Osteoblast (primary cell): Measurements from ENCODE around the gene COL6A3. TPM values are rescaled to one million over a fixed set of nuclear protein-coding genes. Genes with fewer than 3 reads are reported as not detected.
"Not testable (repeated sequence)": the region's sequence is repeated elsewhere in the genome, so short reads cannot be mapped to it uniquely, and the experiment has no call there.

Experiments used
- DNase-seq: peaks from one replicate; pipeline ENCODE4 v3.0.0; 2011; ENCODE audit warnings: low spot score, mixed read lengths; ENCODE audit not compliant: insufficient read length; ENCODE audit errors: missing footprints
- H2AFZ ChIP-seq: 2 replicates; pipeline ENCODE4 v1.6.0; 2011; ENCODE audit warnings: mild to moderate bottlenecking, low read length
- H3K27ac ChIP-seq: 2 replicates; pipeline ENCODE4 v1.5.1; 2011; ENCODE audit warnings: mild to moderate bottlenecking, low read depth, low read length, moderate library complexity
- H3K27me3 ChIP-seq: 2 replicates; pipeline ENCODE4 v1.6.0; 2012; ENCODE audit warnings: mild to moderate bottlenecking, control low read depth, inconsistent platforms, low read length, moderate library complexity; ENCODE audit not compliant: insufficient read depth
- H3K36me3 ChIP-seq: 2 replicates; pipeline ENCODE4 v1.5.1; 2011; ENCODE audit warnings: mild to moderate bottlenecking, low read length, control low read depth, moderate library complexity; ENCODE audit not compliant: insufficient read depth
- H3K4me1 ChIP-seq: 2 replicates; pipeline ENCODE4 v1.5.1; 2011; ENCODE audit warnings: mild to moderate bottlenecking, low read length, control low read depth, moderate library complexity; ENCODE audit not compliant: insufficient read depth
- H3K4me2 ChIP-seq: 2 replicates; pipeline ENCODE4 v1.6.0; 2011; ENCODE audit warnings: mild to moderate bottlenecking, low read length; ENCODE audit not compliant: insufficient read depth
- H3K4me3 ChIP-seq: fragments of 200-600 bp; sonication (generic); 3 replicates; pipeline ENCODE4 v1.5.1; 2012; ENCODE audit warnings: mild to moderate bottlenecking, low read length, inconsistent platforms; ENCODE audit not compliant: insufficient read depth
- H3K79me2 ChIP-seq: 2 replicates; pipeline ENCODE4 v1.6.0; 2012; ENCODE audit warnings: mild to moderate bottlenecking, low read length, control low read depth, inconsistent platforms; ENCODE audit not compliant: insufficient read depth
- H3K9me3 ChIP-seq: 2 replicates; pipeline ENCODE4 v1.5.1; 2011; ENCODE audit warnings: low read depth, low read length, control low read depth
- H4K20me1 ChIP-seq: 2 replicates; pipeline ENCODE4 v1.6.0; 2012; ENCODE audit warnings: mild to moderate bottlenecking, low read length, control low read depth; ENCODE audit not compliant: insufficient read depth
- total RNA-seq: library from RNA; depleted of rRNA; stranded (reverse); fragments of >200 nt; gene quantifications from 2 replicates; pipeline ENCODE4 v1.2.3, GENCODE V29; 2012
- TF ChIP-seq, protein P1 (sequence below): IDR thresholded peaks from 2 replicates; pipeline ENCODE4 v1.5.1; 2011; ENCODE audit warnings: mild to moderate bottlenecking, low read depth, low read length, moderate library complexity; ENCODE audit errors: extremely low read depth

Gene COL6A3
- total RNA-seq, 1 donor = 4,017 TPM

DNA sequence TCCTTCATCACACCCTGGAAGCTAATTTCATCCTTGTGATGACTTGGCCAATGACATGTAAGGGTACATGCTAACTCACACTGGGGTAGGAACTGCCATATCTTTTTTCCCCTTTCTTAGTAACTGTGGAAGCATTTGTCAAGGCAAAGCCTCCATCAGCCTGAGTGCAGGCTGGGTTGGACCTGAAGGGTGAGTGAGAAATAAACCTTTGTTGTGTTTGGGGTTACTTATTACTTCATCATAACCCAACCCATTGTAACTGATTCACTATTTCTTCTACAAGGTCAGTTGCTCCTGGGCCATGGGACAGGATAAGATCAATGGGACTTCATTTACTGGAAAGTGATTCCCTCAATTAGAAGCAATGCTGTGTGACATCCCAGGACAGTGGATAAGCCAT, 108.4 kb downstream of the COL6A3 start:
- no peaks in the 10 kb centered on the region for H3K9me3 ChIP-seq
- peak overlapping the region; percentile 86 for H3K27ac ChIP-seq
- H3K4me1 ChIP-seq = peaks cover 44% of the 10 kb centered on the region
- no peak for DNase-seq
- H3K79me2 ChIP-seq = no peaks in the 10 kb centered on the region
- TF ChIP-seq, protein P1, sequence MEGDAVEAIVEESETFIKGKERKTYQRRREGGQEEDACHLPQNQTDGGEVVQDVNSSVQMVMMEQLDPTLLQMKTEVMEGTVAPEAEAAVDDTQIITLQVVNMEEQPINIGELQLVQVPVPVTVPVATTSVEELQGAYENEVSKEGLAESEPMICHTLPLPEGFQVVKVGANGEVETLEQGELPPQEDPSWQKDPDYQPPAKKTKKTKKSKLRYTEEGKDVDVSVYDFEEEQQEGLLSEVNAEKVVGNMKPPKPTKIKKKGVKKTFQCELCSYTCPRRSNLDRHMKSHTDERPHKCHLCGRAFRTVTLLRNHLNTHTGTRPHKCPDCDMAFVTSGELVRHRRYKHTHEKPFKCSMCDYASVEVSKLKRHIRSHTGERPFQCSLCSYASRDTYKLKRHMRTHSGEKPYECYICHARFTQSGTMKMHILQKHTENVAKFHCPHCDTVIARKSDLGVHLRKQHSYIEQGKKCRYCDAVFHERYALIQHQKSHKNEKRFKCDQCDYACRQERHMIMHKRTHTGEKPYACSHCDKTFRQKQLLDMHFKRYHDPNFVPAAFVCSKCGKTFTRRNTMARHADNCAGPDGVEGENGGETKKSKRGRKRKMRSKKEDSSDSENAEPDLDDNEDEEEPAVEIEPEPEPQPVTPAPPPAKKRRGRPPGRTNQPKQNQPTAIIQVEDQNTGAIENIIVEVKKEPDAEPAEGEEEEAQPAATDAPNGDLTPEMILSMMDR = no peak
- no peaks in the 10 kb centered on the region for H3K27me3 ChIP-seq
- H3K36me3 ChIP-seq = no peaks in the 10 kb centered on the region
- H4K20me1 ChIP-seq = no peaks in the 10 kb centered on the region
- H2AFZ ChIP-seq = no peak overlapping the region
- H3K4me3 ChIP-seq = no peak overlapping the region
- H3K4me2 ChIP-seq = no peak overlapping the region

DNA sequence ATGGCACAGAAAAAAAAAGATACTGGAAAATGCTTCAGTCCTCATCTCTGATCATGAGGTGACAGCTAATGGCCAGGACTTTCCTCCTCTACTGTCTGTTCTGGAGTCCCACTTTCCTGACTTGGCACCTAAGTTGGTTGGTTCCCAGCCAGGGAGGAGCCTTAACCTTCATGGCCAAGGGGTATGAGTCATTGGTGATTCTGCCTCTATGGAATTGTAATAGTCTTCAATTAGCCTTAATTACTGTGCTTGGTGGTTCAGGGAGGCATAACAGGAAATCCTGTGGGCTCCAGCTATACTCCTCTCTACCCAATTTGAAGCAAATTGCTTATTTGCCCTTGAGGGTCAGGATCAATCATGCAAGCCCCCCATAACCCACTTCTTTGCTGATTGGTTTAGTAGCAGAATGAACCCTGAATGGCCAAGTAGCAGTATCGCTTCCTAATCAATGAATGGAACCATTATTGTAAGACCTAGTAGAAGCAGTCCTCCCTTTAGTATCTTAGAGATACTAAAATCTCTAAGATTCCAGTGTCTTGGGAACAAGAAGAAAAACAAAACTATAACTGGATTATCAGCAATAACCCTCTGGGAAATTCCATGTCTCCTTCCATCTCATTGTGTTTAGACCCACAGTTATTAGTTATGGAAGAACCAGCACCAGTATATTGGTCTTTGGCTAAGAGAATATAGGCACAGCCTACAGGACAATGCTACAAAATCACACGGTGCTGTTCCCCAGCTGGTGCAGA, 109.0 kb downstream of the COL6A3 start:
- TF ChIP-seq, protein P1 = no peak
- H3K27ac ChIP-seq = peak overlapping the region; percentile 86
- H3K27me3 ChIP-seq = no peaks in the 10 kb centered on the region
- peaks cover 46% of the 10 kb centered on the region for H3K4me1 ChIP-seq
- no peak overlapping the region for H3K4me3 ChIP-seq
- H3K4me2 ChIP-seq = peak overlapping the region; percentile 23
- H3K36me3 ChIP-seq = no peaks in the 10 kb centered on the region
- DNase-seq = peak; percentile 80
- H4K20me1 ChIP-seq = no peaks in the 10 kb centered on the region
- H3K79me2 ChIP-seq = no peaks in the 10 kb centered on the region
- H3K9me3 ChIP-seq = no peaks in the 10 kb centered on the region
- H2AFZ ChIP-seq = no peak overlapping the region

DNA sequence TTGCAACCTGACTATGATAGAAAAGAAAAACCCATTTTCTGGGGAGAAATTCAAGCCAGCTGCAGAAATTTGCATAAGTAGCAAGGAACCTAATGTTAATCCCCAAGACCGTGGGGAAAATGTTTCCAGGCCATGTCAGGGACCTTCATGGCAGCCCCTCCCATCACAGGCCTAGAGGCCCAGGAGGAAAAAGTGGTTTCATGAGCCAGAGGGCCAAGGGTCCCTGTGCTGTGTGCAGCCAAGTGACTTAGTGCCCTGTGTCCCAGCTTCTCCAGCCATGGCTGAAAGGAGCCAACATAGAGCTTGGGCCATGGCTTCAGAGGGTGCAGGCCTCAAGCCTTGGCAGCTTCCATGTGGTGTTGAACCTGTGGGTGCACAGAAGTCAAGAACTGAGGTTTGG, 110.7 kb downstream of the COL6A3 start:
- H4K20me1 ChIP-seq, H3K9me3 ChIP-seq, H3K4me3 ChIP-seq, H3K4me2 ChIP-seq, H3K27me3 ChIP-seq, H3K36me3 ChIP-seq, H3K27ac ChIP-seq, H3K79me2 ChIP-seq, H2AFZ ChIP-seq, DNase-seq: not testable (repeated sequence)
- peaks cover 56% of the 10 kb centered on the region for H3K4me1 ChIP-seq

DNA sequence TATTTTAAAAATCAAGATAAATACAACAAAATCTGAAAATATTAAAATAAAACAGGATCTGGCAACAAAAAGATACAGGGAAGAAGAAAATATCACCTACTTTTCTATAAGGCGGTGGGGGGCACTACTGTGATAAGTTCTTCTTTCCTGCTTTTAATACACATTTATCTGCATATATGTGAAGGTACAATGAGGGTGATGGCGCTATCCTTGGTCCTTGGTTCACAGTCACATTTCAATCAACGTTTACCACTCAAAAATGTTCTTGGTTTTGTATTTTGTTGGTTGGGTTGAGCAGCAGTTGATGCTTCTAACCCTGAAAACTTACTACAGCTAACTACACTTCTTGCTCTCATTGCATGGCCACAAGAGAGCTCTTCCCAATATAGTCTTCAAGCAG, 112.4 kb downstream of the COL6A3 start:
- H2AFZ ChIP-seq = no peak overlapping the region
- peaks cover 59% of the 10 kb centered on the region for H3K4me1 ChIP-seq

More for the DNA sequence above, 112.4 kb downstream of the COL6A3 start:
- H3K27ac ChIP-seq = no peak overlapping the region
- no peaks in the 10 kb centered on the region for H3K79me2 ChIP-seq
- DNase-seq = no peak
- no peaks in the 10 kb centered on the region for H3K27me3 ChIP-seq
- H3K36me3 ChIP-seq = no peaks in the 10 kb centered on the region
- H3K4me2 ChIP-seq = no peak overlapping the region
- H4K20me1 ChIP-seq = no peaks in the 10 kb centered on the region
- H3K4me3 ChIP-seq = no peak overlapping the region
- no peaks in the 10 kb centered on the region for H3K9me3 ChIP-seq
- TF ChIP-seq, protein P1 = no peak
